Stimulated activated CD8-positive, alpha-beta memory T cell treated with anti-CD3 and anti-CD28 coated beads, Interleukin-7, amount 100 ng/mL, for 24 hours (primary cell): ENCODE measurements around the gene DPYSL3.
"Not testable (repeated sequence)": the region's sequence is repeated elsewhere in the genome, so short reads cannot be mapped to it uniquely, and the experiment has no call there.

Source experiments
- DNase-seq: peaks from one replicate; pipeline ENCODE4 v3.0.0-alpha.2; 2020; ENCODE audit warnings: low read depth

The DPYSL3 gene

DNA sequence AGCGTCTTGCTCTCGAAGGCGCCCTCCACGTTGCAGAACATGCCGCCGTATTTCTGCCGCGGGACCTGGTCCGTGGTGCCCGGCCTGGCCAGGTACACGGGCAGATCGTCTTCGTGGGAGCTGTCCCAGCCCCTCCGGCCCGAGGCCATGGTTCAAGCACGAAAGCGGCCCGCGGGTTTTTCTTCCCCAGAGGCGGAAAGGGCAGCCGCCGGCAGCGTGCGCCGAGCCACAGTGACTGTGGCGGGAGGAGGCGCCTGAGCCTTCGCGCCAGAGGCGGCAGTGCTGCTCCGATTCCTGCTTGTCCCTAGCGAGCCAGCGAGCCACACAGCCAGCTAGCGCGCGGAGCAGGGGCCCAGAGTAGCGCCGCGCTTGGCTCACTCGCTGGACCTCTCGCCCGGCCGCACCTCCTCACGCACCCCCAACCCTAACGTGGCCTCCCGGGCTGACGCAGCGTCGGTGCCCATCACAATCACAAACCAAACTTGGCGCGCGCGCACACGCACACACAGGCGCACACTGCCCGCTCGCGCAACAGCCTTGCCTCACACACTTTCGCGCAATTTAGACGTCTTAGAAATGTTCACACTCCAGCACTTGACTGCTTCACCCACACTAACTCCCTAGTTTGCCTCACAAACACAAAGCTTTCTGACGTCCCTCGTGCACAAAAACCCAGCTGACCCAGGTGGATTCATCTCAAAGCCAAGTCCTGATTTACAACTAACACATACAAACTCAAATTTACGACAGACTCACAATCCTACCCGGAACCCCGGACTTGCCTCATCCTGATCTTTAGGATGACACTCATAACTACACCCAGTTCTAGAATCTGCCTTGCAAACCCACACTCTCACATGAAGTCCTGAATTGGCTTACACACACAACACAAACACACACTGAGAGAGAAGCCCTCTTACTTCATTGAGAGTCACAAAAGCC is at the start of gene DPYSL3:
Gene DPYSL3 (minus strand): TSS at position 359 of the 942 bp plus-strand sequence. CDS start 210 bp downstream, at position 149.
- DNase-seq, result no peak

DNA sequence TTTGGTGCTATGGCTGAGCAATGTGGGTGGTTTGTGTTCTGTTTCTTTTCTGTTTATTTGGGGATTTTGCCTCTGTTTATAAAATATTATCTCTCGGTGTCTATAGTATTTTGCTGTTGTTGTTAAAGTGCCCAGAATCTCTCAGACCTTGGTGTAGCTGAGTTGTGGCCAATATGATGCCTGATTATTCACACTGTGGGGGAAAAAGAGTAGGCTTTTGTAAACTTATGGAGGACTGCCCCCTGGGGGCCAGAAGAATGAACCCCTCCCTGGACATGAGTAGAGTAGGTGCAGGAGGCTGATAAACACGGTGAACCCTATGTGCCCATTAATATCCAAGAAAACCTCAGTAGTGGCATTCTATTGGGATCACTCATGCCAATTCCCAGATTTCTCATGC is 49.0 kb upstream of the DPYSL3 start:
- DNase-seq, result no peak

DNA sequence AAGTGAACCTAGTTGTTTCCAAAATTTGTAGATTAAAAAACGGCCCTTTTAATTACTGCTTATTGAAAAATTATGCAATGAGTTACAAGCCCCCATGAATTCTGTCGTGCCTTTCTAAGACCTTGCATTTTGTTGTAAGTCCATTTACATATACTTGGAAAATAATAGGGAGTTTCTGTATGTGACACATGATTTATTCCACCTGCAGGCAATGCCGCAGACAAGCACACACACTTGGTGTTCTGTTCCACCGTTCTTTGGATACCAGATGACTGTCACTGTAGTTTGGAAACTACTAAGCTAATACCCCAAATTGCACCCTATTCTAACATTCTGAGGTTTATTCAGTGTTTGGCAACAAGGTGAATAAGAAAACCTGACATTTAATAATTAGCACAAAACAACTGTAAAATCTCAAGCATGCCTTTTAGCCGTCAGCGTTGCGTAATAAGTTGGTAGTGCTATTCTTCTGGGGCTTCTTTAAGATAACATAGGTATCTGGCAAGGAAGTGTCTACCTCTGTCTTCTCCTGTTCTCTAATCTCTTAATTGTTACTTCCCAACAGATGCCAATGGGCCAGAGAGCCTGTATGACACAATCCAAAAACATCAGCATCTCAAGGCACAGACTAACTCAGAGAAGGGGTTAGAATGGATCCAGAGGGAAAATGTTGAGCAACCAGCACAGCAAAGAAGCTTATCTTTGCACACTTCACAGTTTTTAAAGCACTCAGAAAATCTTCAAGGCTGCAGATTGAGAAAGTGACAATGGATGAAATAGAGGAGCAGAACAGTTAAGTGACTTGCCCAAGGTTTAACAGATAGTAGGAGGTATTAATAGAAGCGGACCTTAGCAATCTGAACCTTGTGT is 48.2 kb upstream of the DPYSL3 start:
- DNase-seq, result no peak

DNA sequence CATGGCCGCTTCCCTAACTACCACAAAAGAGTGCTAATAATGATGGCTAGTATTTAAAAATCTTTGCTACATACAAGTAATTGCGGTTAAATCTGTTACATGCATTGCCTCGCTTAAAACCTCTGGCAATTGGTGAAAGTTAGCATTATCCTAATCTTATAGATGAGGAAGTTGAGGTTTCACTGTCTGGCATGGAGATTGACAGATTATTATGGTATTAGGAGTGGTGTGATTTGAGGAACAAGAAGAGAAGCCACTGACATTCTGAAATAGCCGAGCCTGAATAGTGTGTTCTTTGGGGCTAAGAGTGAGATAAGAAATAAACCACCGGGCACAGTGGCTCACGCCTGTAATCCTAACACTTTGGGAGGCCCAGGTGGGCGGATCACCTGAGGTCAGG is 45.3 kb upstream of the DPYSL3 start:
- no peak for DNase-seq

DNA sequence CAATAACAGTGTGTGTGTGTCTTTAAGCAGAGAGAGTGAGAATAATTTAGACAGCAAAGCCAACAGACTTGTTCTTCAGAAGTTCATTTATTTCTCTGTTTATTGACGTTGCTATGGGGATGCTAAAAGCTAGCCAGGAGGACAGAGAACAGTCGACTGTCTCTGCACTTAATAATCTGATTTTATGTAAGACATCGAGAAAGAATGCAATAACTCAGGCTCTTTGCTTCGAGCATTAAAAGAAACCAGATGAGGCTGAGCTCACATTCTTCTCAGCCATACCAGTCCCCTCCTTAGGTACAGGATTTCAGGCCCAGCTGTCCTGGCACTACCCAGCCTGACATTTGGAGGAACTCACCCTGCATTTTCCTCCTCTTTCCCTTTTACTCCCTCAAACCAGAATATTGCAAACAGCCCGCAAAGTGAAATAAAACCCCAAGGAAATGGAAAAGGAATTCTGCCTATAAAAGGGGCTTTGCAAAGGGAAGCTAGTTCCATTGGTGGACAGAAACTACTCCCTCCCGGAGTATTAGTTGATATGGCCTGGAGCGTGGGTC is 44.5 kb upstream of the DPYSL3 start:
- DNase-seq, result no peak

DNA sequence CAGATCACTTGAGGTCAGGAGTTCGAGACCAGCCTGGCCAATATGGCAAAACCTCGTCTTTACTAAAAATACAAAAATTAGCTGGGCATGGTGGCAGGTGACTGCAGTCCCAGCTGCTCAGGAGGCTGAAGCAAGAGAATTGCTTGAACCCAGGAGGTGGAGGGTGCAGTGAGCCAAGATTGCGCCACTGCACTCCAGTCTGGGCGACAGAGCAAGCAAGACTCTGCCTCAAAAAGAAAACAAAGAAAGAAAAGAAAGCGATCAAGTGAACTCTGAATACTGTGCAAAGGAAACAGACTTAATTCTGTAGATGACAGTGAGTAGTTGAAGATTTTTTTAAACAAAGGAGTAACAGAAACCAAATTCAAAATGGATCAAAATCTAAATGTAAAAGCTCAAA is 43.9 kb upstream of the DPYSL3 start:
- DNase-seq, result not testable (repeated sequence)

DNA sequence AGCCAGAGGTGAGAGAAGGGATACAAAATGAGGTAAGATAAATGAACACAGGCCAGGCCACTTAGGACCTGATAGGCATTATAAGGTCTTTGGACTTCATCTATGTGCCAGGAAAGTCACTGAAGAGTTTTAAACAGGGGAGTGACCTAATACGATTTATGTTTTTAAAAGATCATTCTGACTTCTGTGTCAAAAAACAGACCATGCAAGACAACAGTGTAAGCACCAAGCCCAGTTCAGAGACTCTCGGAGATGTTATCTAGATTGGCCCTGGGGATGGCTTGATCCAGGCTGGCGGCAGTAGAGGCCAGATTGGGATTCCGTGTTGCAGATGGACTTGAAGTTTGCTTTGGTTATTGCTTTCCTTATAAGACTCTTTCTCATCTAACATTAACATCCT is 43.0 kb upstream of the DPYSL3 start:
- DNase-seq, result no peak

DNA sequence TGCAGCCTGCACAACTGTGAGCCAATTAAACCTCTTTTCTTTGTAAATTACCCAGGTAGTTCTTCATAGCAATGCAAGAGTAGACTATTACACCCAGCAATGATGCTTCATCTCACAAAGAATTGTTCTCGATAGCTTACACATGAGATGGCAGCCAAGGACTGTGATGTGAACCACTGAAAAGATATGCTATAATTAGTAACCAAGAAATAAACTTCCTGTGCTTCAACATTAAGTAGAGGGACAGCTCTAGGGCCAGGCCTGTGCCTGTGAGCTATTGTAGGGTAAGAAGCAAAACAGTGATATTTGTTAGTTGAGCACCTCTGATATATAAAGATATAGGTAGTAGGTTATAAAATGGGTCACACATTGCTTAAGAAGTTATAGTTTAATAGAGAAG is 41.8 kb upstream of the DPYSL3 start:
- no peak for DNase-seq

DNA sequence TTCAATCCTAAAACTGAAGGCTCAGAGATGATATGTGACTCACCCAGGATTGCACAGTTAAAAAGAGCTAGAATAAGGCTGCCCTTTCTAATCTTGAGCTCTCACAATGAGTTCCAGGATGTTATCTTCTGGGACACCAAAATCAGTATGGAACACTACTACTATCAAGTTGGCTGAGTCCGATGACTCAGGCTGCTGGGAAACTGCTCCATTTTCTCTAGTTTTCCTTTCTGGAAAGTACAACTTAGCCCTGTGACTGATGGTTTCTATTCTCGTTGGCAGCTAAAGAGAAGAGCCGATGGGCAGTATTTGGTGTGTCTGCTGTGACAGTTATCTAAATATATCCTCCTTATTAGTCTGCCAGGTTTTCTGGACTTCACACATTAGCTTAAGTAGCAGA is 37.9 kb upstream of the DPYSL3 start:
- DNase-seq, result no peak

DNA sequence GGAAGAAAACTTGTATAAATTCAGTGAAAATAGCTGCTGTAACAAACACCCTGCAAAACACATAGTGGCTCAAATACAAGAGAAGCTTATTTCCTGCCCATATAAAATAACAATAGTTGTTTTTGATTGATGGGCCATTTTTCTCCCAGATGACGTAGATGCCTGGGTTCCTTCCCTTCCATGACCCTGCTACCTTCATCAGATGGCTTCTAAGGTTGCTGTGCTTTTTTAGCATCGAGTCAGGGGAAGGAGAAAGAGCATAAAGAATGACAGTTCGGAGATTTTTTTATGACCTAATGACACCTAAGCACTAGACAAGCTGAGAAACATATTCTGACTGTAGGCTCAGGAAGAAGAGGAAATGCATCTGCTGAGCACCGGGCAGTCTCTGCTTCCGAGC is 34.7 kb upstream of the DPYSL3 start:
- DNase-seq, result no peak

DNA sequence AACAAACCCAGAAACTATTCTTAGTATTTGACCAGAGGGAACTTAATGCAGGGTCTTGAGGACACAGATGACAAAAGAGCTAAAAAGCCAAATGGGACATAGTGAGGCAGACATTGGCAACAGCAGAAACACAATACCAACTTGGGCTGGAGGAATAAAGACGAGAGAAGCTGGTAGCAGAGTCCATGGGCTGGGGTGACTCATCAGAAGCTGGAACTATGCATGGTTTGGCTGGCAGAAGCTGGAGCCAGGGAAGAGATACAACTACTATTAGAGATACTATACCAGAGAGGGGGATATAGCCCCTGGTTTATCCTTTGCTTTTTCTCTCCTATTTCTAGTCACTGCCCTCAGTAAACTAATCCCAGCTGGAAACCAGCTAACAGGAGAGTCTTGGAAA is 29.2 kb upstream of the DPYSL3 start:
- DNase-seq, result no peak

DNA sequence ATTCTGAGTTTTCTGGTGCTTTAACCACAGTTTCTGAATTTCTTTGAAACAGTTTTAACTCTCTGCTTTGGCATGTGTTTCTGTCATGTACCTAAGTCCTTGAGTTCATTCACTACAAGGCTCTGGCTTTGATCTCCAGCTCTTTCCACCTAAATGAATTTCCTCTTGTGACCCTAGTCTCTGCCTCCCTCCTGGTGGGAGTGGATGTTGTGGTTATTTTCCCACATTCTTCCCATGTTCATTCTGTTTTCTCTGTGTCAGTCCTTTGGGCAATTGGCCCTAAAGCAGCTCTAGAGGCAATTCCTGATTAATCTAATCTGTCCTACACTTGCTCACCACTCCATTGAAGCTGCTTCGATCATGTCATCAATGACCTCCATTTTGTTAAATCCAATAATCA is 28.4 kb upstream of the DPYSL3 start:
- DNase-seq, result no peak

DNA sequence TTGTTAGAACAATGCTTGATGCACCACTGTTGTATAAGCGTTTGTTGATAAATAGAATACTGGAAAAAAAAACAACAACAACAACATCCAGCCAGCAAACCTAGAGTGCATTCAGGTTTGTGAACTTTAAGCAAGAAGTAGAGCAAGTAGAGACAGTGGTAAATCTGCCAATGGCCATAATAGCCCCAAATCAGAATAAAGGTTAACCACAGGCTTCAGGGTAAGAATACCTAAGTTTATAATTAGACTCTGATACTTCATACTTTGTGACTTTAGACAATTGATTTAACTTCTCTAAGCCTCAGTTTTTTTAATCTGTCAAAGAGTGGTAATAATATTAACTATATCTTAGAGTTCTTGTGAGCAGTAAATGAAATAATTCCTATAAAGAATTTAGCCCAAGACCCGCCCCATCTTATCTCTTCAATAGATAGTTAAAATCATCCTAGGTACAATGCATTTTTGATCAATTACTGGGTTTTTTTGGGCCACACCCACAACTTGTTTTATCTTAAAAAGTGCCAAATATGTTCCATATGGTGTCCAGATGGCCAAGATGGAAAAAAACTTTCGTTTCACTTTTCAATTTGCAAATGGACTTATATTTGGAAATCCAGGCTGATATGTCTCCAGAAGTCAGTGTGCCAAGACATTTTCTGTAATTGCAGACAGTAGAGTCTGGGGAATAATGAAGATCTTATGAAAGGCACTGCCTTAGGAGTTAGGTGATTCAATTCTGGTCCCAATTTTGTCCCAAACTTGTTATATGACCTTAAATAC is 24.5 kb upstream of the DPYSL3 start:
- no peak for DNase-seq

DNA sequence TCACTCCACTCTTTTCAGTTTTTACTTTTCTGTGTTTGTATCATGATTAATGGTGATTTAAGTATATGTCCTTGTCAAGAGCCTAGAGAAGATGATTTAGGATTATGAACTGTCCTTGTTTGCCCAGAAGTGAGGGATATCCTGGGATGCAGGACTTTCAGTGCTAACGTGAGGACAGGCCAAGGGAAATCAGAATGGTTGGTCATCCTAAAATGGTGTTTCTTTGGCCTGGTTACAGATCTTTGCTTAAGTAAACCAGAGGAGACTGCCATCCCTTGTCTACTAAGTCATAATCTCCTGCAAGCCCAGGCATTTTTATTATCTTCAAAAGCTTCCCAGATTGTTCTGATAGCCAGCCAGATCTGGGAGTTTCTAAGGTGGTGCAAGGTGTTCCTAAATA is 22.3 kb upstream of the DPYSL3 start:
- DNase-seq, result no peak

DNA sequence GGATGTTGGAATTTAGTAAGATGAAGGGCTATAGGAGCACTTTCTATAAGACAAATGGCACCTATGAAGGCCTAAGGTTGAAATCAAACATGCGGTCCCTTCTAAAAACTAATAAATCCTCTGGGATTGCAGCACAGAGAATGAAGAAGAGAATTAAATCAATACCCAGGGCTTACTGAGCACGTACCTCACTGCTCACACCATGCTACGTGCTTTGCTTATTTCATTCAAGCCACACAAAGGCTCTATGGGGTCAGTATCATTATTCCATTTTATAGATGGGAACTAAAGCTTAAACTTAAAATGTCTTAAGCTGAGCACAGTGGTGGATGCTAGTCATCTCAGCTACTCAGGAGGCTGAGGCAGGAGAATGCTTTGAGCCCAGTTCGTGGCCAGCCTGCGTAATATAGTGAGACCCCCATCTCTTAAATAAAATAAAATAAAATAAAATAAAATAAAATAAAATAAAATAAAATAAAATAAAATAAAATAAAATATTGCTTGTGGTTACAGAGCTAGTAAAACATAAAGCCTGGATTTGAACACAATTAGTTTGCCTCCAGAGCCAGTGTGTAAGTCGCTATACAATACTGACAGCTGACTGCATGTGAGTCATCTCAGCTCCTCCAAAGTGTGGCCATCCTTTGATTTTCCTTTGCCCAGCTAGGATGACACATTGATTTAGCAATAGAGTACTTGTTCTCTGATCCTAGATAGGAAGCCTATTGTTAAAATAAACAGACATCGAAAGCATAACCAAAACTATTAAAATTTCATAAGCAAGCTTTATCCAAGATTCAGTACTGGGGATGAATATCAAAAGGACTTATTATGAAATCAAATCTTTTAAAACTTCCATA is 20.9 kb upstream of the DPYSL3 start:
- no peak for DNase-seq

DNA sequence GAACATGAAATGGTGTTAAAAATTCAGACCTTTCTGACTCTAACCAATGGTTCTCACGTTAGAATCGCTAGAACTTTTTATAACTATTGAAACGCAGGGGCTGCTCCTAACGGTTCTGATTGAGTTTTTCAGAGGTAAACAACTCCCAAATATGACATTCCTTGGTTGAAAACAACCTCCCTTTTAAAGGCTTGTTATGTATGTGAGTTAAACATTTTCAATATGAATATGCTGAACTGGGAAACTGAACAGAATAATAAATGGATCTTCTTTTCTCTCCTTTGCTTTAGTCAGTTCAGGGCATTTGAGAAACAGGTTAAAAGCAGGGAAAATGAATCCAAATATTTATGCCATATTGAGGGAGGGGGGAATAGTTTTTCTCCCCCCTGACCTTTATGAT is 13.2 kb upstream of the DPYSL3 start:
- no peak for DNase-seq

DNA sequence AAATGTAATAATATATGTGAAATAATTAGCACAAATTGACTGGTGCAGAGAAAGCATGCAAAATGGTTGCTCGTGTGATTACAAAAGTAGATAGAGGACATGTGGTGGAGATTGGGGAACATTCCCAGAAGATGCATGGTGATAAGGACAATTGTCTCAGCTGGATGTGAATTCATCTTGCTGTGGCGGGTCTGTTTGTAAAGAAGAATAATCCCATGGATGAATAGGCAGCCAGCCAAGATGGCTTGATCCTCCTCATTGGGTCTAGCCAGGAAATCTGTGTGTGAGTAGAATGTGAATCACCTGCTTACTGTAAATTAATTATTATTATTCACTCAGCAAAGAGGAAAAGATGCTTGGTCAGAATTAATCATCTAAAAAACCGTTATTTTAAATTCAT is 12.6 kb upstream of the DPYSL3 start:
- DNase-seq, result no peak

DNA sequence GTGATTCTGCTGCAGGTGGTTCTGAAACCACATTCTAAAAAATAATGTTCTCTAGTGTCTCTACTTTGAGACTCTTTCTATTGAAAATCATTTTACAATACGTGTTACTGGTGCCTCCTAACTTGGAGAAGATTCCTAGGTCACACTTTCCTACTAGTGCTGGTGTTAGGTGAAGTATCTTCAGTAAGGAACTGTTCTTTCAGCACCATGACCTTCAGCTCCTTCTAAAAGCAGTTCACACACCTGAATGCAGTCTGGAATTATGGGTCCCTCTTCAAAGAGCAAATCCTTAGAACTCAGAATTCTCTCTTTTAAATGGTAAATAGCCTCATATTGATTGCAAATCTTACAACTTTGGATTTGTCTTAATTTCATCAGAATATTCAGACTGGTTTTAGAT is 10.6 kb upstream of the DPYSL3 start:
- DNase-seq, result no peak

DNA sequence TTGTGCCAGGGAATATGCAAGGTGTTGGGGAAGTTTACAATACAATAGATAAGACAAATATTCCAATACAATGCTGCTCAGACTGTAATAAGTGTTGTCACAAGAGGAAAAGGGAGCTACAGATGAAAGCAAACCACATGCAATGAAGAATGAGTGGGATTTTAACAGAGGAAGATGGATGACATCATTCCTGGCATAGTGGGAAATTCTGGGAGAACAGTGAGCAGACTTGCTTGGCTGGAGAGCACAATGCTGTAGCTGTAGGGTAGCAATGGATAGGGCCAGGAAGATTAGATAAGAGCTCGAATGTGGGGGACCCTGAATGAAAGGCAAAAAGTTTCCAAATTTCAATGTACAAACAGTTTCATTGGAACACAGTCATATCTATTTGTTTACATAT is 9.5 kb upstream of the DPYSL3 start:
- DNase-seq, result no peak

DNA sequence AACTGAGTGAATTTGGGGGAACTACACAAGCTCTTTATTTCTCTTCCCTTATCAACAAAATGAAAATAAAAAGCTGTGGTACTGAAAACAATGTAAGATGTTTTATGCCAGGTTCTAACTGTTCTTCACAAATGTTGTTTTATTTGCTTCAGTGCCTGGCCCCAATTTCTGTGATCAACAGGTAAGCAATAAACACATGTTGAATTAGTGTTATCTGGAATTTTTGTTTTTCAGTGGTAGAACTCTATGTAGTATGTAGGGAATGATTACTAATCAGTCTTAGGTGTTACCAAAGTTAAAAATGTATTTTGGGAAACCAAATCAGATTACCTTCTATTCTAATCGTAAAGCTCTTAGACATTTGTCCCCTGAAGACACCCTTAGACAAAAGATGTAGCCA is 7.5 kb upstream of the DPYSL3 start:
- DNase-seq, result no peak

DNA sequence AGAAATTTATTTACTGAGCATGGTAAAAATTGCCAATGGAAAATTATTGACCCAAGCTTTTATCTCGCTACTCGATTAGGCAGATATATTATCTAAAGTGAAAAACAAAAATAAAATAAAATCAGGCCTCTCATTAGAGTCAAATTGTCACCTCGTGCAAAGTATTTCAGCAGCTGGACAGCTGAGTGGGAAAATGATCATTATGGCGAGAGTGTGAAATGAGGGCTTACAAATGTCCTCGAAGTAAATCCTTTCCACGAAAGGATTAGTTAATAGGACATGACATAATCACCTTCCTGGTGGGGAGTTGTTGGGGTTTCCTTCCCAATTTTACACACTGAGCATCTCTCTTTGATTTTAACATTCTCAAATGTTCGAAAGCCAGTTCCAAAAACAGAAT is 5.4 kb upstream of the DPYSL3 start:
- no peak for DNase-seq
